ENCODE measurements around the gene MICAL2. TPM values are rescaled to one million over a fixed set of nuclear protein-coding genes. Genes with fewer than 3 reads are reported as not detected.

Gene MICAL2
- total RNA-seq, 1 donor from 2014 or later, result 197 TPM

DNA sequence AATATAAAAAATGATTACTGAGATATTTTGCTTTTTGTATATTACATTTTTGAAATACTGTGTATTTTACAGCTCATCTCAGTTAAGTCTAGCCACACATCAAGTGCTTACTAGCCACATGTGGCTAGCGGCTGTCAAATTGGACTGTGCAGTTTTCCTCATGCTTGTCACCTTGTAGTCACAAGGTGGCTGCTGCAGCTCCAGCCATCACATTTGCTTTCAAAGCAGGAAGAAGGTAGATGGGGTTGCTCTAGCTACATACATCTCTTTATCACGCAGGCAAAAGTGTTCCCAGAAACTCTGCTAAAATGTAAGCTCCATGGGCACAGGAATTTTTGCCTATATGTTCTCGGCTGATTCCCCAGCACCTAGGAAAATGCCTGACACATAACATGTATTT is 61.5 kb downstream of the MICAL2 start:
- H3K4me1 ChIP-seq, result peaks cover 19% of the 10 kb centered on the region
- ATAC-seq (no peak), DNase-seq (peak; percentile 11)
- H3K9me3 ChIP-seq, result no peaks in the 10 kb centered on the region
- H3K4me3 ChIP-seq, result no peak overlapping the region
- H3K27me3 ChIP-seq, result no peaks in the 10 kb centered on the region
- no peak overlapping the region for H3K27ac ChIP-seq
- TF ChIP-seq, protein P1, sequence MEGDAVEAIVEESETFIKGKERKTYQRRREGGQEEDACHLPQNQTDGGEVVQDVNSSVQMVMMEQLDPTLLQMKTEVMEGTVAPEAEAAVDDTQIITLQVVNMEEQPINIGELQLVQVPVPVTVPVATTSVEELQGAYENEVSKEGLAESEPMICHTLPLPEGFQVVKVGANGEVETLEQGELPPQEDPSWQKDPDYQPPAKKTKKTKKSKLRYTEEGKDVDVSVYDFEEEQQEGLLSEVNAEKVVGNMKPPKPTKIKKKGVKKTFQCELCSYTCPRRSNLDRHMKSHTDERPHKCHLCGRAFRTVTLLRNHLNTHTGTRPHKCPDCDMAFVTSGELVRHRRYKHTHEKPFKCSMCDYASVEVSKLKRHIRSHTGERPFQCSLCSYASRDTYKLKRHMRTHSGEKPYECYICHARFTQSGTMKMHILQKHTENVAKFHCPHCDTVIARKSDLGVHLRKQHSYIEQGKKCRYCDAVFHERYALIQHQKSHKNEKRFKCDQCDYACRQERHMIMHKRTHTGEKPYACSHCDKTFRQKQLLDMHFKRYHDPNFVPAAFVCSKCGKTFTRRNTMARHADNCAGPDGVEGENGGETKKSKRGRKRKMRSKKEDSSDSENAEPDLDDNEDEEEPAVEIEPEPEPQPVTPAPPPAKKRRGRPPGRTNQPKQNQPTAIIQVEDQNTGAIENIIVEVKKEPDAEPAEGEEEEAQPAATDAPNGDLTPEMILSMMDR (IDR thresholded peaks at IDR 0.05), result no peak
- no peaks in the 10 kb centered on the region for H3K36me3 ChIP-seq
- intact Hi-C loops (cut with DNase I), result no loop called here

- no peak overlapping the region for H3K27ac ChIP-seq
- no peaks in the 10 kb centered on the region for H3K36me3 ChIP-seq
- TF ChIP-seq, protein P1 (IDR thresholded peaks at IDR 0.05), result no peak
- ATAC-seq (no peak), DNase-seq (peak; percentile 27)
- H3K4me1 ChIP-seq, result peaks cover 12% of the 10 kb centered on the region
- H3K27me3 ChIP-seq, result no peaks in the 10 kb centered on the region
- intact Hi-C loops (cut with DNase I), result no loop called here
- no peak overlapping the region for H3K4me3 ChIP-seq
- no peaks in the 10 kb centered on the region for H3K9me3 ChIP-seq
These were observed 62.2 kb downstream of the MICAL2 start for GRCh38 chr11:12172493-12173013.

DNA sequence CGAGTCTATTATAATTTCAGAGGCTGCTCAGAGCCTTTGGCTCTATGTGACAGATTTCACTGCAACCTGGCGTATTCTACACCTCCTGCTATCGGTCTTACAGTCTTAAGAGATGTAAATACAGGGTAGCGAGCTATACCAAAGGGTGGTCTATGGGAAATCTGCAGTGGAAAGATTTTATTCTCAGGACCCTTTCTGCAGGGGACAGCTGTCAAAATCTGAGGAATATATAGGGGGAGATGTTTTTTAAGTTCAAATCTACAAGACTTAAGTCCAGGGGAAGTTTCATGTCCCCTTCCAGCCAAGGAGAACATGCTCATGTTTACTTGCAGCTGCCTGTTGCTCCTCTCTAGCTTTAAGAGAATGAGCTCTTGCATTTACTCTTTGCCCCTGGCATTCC is 62.7 kb downstream of the MICAL2 start:
- H3K4me1 ChIP-seq, result peaks cover 9% of the 10 kb centered on the region
- no peaks in the 10 kb centered on the region for H3K27me3 ChIP-seq
- H3K9me3 ChIP-seq, result no peaks in the 10 kb centered on the region
- no peaks in the 10 kb centered on the region for H3K36me3 ChIP-seq
- ATAC-seq, result no peak
- no peak for DNase-seq
- TF ChIP-seq, protein P1 (IDR thresholded peaks at IDR 0.05), result no peak
- intact Hi-C loops (cut with DNase I), result no loop called here
- H3K27ac ChIP-seq, result no peak overlapping the region
- no peak overlapping the region for H3K4me3 ChIP-seq

- TF ChIP-seq, protein P1 (IDR thresholded peaks at IDR 0.05), result no peak
- Histone ChIP-seq H3K4me3 (no peak overlapping the region), H3K36me3 (no peaks in the 10 kb centered on the region), H3K9me3 (no peaks in the 10 kb centered on the region), H3K4me1 (peaks cover 13% of the 10 kb centered on the region), H3K27me3 (no peaks in the 10 kb centered on the region), H3K27ac (no peak overlapping the region)
- intact Hi-C loops (cut with DNase I), result no loop called here
- ATAC-seq, result no peak
- DNase-seq, result no peak
These were observed 63.7 kb downstream of the MICAL2 start for GRCh38 chr11:12174128-12174476.

DNA sequence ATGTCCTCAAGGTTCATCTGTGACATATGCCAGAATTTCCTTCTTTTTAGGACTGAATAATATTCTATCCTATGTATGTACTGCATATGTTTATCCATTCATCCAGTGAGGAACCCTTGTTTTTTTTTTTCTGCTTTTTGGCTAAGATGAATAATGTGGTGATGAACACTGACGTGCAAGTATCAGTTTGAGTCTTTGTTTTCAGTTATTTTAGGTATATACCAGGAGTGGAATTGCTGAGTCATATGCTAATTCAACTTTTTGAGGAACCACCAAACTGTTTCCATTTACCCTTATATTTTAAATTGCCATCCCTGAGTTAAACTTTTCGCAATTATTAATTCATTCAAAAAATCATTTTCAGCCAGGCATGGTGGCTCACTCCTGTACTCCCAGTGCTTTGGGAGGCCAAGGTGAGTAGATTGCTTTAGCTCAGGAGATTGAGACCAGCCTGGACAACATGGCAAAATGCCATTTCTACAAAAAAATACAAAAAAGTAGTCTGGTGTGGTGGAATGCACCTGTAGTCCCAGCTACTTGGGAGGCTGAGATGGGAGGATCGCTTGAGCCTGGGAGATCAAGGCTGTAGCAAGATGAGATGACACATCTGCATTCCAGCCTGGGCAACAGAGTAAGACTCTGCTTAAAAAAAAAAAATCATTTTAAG is 64.2 kb downstream of the MICAL2 start:
- intact Hi-C loops (cut with DNase I), result no loop called here
- no peak overlapping the region for H3K27ac ChIP-seq

More for the DNA sequence above, 64.2 kb downstream of the MICAL2 start:
- H3K4me3 ChIP-seq, result no peak overlapping the region
- ATAC-seq (no peak), DNase-seq (no peak)
- no peaks in the 10 kb centered on the region for H3K9me3 ChIP-seq
- H3K27me3 ChIP-seq, result no peaks in the 10 kb centered on the region
- TF ChIP-seq, protein P1 (IDR thresholded peaks at IDR 0.05), result no peak
- H3K4me1 ChIP-seq, result peaks cover 18% of the 10 kb centered on the region
- H3K36me3 ChIP-seq, result no peaks in the 10 kb centered on the region

All from upper lobe of right lung (tissue), 1 donor.